Activated T-helper 1 cell treated with Interleukin-2 at 50 U/mL for 16 hours (primary cell): ENCODE results near the gene FILIP1L.

Source experiments
- DNase-seq: peaks from one replicate; pipeline ENCODE4 v3.0.0-alpha.2; 2020; ENCODE audit warnings: low read depth

Gene FILIP1L

GRCh38 chr3:99885851-99886250 is 228.4 kb downstream of the FILIP1L start:
- no peak for DNase-seq

- no peak for DNase-seq
Observed at GRCh38 chr3:99885085-99885484, 229.2 kb downstream of the FILIP1L start.

GRCh38 chr3:99884484-99884883 is 229.8 kb downstream of the FILIP1L start:
- DNase-seq = no peak

GRCh38 chr3:99883693-99884092 is 230.6 kb downstream of the FILIP1L start:
- DNase-seq = no peak

GRCh38 chr3:99883138-99883461 is 231.2 kb downstream of the FILIP1L start:
- no peak for DNase-seq

- DNase-seq = no peak
Observed at GRCh38 chr3:99882436-99883137, 231.7 kb downstream of the FILIP1L start.

- DNase-seq = no peak
Observed at GRCh38 chr3:99881121-99881524, 233.2 kb downstream of the FILIP1L start.

- no peak for DNase-seq
Observed at GRCh38 chr3:99879275-99879674, 235.0 kb downstream of the FILIP1L start.

GRCh38 chr3:99878005-99878404 is 236.3 kb downstream of the FILIP1L start:
- no peak for DNase-seq

- DNase-seq = no peak
Observed at GRCh38 chr3:99877031-99877579, 237.2 kb downstream of the FILIP1L start.

- peak; percentile 53 for DNase-seq
Observed at GRCh38 chr3:99875929-99876841, 238.1 kb downstream of the FILIP1L start.

- no peak for DNase-seq
Observed at GRCh38 chr3:99875581-99875928, 238.7 kb downstream of the FILIP1L start.

- DNase-seq = no peak
Observed at GRCh38 chr3:99874237-99875002, 239.9 kb downstream of the FILIP1L start.

- no peak for DNase-seq
Observed at GRCh38 chr3:99873269-99874102, 240.8 kb downstream of the FILIP1L start.

- DNase-seq = no peak
Observed at GRCh38 chr3:99872923-99873254, 241.4 kb downstream of the FILIP1L start.

GRCh38 chr3:99871231-99872045 is 242.9 kb downstream of the FILIP1L start:
- no peak for DNase-seq

GRCh38 chr3:99870712-99871111 is 243.6 kb downstream of the FILIP1L start:
- no peak for DNase-seq

- DNase-seq = no peak
Observed at GRCh38 chr3:99869621-99870020, 244.7 kb downstream of the FILIP1L start.

GRCh38 chr3:99868311-99868646 is 246.0 kb downstream of the FILIP1L start:
- DNase-seq = no peak

GRCh38 chr3:99867594-99868310 is 246.5 kb downstream of the FILIP1L start:
- no peak for DNase-seq
